Measurements from ENCODE around the gene UGT2A1.

Gene UGT2A1

DNA sequence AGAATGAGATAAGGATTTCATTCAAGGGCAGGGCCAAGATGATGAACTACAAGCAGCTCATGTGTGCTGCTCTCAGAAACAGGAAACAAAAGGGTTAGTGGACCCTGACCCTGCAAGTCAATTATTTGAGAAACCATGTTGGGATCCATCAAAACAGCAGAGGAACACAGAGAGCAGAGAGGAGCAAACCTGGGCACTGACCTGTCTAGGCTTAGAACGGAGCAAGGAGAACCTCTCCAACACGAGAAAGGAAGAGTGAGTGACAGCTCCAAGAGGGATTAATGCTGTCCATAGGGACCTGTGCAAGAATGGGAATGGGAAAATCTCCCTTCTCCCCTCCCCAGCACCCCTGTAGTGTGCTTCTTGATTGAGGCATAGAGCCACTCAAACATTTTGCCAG, 103.4 kb downstream of the UGT2A1 start:
- TF ChIP-seq, protein P1, sequence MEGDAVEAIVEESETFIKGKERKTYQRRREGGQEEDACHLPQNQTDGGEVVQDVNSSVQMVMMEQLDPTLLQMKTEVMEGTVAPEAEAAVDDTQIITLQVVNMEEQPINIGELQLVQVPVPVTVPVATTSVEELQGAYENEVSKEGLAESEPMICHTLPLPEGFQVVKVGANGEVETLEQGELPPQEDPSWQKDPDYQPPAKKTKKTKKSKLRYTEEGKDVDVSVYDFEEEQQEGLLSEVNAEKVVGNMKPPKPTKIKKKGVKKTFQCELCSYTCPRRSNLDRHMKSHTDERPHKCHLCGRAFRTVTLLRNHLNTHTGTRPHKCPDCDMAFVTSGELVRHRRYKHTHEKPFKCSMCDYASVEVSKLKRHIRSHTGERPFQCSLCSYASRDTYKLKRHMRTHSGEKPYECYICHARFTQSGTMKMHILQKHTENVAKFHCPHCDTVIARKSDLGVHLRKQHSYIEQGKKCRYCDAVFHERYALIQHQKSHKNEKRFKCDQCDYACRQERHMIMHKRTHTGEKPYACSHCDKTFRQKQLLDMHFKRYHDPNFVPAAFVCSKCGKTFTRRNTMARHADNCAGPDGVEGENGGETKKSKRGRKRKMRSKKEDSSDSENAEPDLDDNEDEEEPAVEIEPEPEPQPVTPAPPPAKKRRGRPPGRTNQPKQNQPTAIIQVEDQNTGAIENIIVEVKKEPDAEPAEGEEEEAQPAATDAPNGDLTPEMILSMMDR (conservative IDR thresholded peaks at IDR 0.05; ENCODE audit: low read length): no peak
- DNase-seq (ENCODE audit: low read depth): no peak

DNA sequence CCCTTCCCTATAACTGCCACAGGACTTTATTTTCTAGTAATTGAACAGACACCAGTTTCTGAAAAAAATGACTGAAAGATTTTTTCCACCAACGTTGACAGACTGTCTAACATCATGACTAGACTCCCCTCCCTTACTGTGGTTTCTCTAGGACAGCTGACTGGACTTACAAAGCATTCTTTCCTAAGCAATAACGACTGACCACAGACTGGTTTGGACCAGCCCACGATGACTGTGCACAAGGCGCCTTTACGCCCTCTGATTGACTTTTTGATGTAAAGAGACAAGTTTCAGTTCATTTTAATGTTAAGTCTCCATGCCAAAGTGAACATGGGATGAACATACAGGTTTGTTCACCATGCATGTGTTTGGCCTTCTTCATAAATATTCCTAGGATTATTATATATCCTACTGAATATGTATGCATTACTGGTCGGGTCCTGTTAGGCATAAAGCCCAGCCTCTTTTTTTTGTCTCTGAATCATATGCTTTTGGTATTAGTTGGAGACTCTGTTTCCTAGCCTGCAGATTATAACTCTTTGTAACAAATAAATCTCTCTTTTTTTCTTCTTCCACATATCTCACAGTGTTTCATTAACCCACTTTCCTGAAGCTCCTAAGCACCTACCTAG, 106.8 kb downstream of the UGT2A1 start:
- no peak overlapping the region for H3K4me3 ChIP-seq (ENCODE audit: low read length)
- DNase-seq (ENCODE audit: low read depth): no peak
- TF ChIP-seq, protein P1 (conservative IDR thresholded peaks at IDR 0.05; ENCODE audit: low read length): no peak

More for the DNA sequence above, 103.4 kb downstream of the UGT2A1 start:
- no peak overlapping the region for H3K4me3 ChIP-seq (ENCODE audit: low read length)

Data from AG10803 (cell line).